Trophoblast cell (in vitro differentiated cells and primary cell): ENCODE measurements around the gene NR1D1.
A peak's percentile ranks its signal among the peaks of the same experiment; 100 is the strongest.

Experiments
- DNase-seq, 2 donors: peaks; one replicate each; pipeline ENCODE4 v3.0.0-alpha.2; 2016
- H2AFZ ChIP-seq: 2 replicates; pipeline ENCODE4 v1.6.1; 2013; ENCODE audit warnings: low read length, moderate library complexity, mild to moderate bottlenecking; ENCODE audit not compliant: insufficient read depth, poor library complexity
- H2AK5ac ChIP-seq: 2 replicates; pipeline ENCODE4 v1.6.1; 2013; ENCODE audit warnings: mild to moderate bottlenecking, low read length
- H2BK120ac ChIP-seq: 2 replicates; pipeline ENCODE4 v1.6.1; 2013; ENCODE audit warnings: low read length, mild to moderate bottlenecking, moderate library complexity; ENCODE audit not compliant: insufficient read depth, poor library complexity
- H2BK12ac ChIP-seq: 2 replicates; pipeline ENCODE4 v1.6.1; 2013; ENCODE audit warnings: mild to moderate bottlenecking, low read length, moderate library complexity
- H2BK5ac ChIP-seq: 2 replicates; pipeline ENCODE4 v1.6.1; 2013; ENCODE audit warnings: low read length, low read depth, moderate library complexity, mild to moderate bottlenecking; ENCODE audit not compliant: poor library complexity
- H3K14ac ChIP-seq: 2 replicates; pipeline ENCODE4 v1.6.1; 2013; ENCODE audit warnings: mild to moderate bottlenecking, low read length
- H3K18ac ChIP-seq: 2 replicates; pipeline ENCODE4 v1.6.1; 2013; ENCODE audit warnings: mild to moderate bottlenecking, low read length
- H3K23ac ChIP-seq: 2 replicates; pipeline ENCODE4 v1.6.1; 2013; ENCODE audit warnings: low read length
- H3K27ac ChIP-seq: 2 replicates; pipeline ENCODE4 v1.5.1; 2013; ENCODE audit warnings: low read depth, mild to moderate bottlenecking, inconsistent platforms, low read length, moderate library complexity
- H3K27me3 ChIP-seq: 2 replicates; pipeline ENCODE4 v1.6.1; 2013; ENCODE audit warnings: inconsistent platforms, mild to moderate bottlenecking, low read length, moderate library complexity; ENCODE audit not compliant: insufficient read depth
- H3K36me3 ChIP-seq, 2 experiments: 1 replicate in 1 of 2; 2 replicates in 1 of 2; pipeline ENCODE4 v1.6.1; 2013; ENCODE audit warnings: low read length in 2 of 2, mild to moderate bottlenecking in 2 of 2, moderate library complexity in 1 of 2; ENCODE audit not compliant: insufficient read depth in 2 of 2, control insufficient read depth in 1 of 2
- H3K4ac ChIP-seq: 2 replicates; pipeline ENCODE4 v1.6.1; 2013; ENCODE audit warnings: low read depth, mild to moderate bottlenecking, low read length, moderate library complexity
- H3K4me1 ChIP-seq, 2 experiments: 1 replicate in 1 of 2; 2 replicates in 1 of 2; pipeline ENCODE4 v1.6.1; 2013; ENCODE audit warnings: low read length in 2 of 2, mild to moderate bottlenecking in 2 of 2, moderate library complexity in 1 of 2; ENCODE audit not compliant: insufficient read depth in 2 of 2, control insufficient read depth in 1 of 2
- H3K4me2 ChIP-seq: 2 replicates; pipeline ENCODE4 v1.6.1; 2013; ENCODE audit warnings: inconsistent platforms, mild to moderate bottlenecking, low read length, moderate library complexity
- H3K4me3 ChIP-seq: 2 replicates; pipeline ENCODE4 v1.5.1; 2013; ENCODE audit warnings: mild to moderate bottlenecking, low read depth, low read length, inconsistent platforms
- H3K79me1 ChIP-seq: one replicate; pipeline ENCODE4 v1.6.1; 2013; ENCODE audit warnings: low read length
- H3K79me2 ChIP-seq: 2 replicates; pipeline ENCODE4 v1.6.1; 2013; ENCODE audit warnings: low read length, mild to moderate bottlenecking; ENCODE audit not compliant: control insufficient read depth, insufficient read depth, poor library complexity
- H3K9ac ChIP-seq: 2 replicates; pipeline ENCODE4 v1.6.1; 2013; ENCODE audit warnings: mild to moderate bottlenecking, low read length
- H3K9me3 ChIP-seq: 2 replicates; pipeline ENCODE4 v1.6.1; 2013; ENCODE audit warnings: low read depth, mild to moderate bottlenecking, control low read depth, inconsistent platforms, low read length; ENCODE audit not compliant: insufficient read depth
- H4K12ac ChIP-seq: 2 replicates; pipeline ENCODE4 v1.6.1; 2013; ENCODE audit warnings: low read depth, mild to moderate bottlenecking, low read length, moderate library complexity
- H4K8ac ChIP-seq: 2 replicates; pipeline ENCODE4 v1.6.1; 2013; ENCODE audit warnings: low read depth, mild to moderate bottlenecking, low read length, moderate library complexity
- H4K91ac ChIP-seq: one replicate; pipeline ENCODE4 v1.6.1; 2013; ENCODE audit warnings: low read depth, mild to moderate bottlenecking, low read length, moderate library complexity
- WGBS: extraction: QIAGEN DNeasy Blood & Tissue Kit; methylation state at CpG from one replicate; pipeline ENCODE4 v1.1.7; 2013; ENCODE audit warnings: missing lambda C conversion rate; ENCODE audit not compliant: insufficient read length, insufficient coverage; ENCODE audit errors: extremely low coverage; 5-methylcytosine and 5-hydroxymethylcytosine counted together

NR1D1 gene

GRCh38 chr17:40062329-40063186 lies 37.8 kb downstream of the NR1D1 start, which contains the start of gene THRA:
THRA (plus strand) TSS chr17:40062965; CDS start chr17:40074489, 11,524 bp downstream.
- Histone ChIP-seq H3K27ac (no peak within 1 kb of the TSS), H2AFZ (peak within 1 kb of the TSS; percentile 92), H3K79me1 (peaks cover 8% of the 10 kb centered on the region), H3K4ac (peak within 1 kb of the TSS; percentile 35), H2BK5ac (peak within 1 kb of the TSS; percentile 29), H3K27me3 (no peaks in the 10 kb centered on the region), H3K18ac (peak within 1 kb of the TSS; percentile 71), H3K14ac (peak within 1 kb of the TSS; percentile 81), H3K4me2 (peak within 1 kb of the TSS; percentile 96), H3K36me3 (no peaks in the 10 kb centered on the region), H2BK120ac (peak within 1 kb of the TSS; percentile 78), H3K4me1 (peaks cover 0 to 14% of the 10 kb centered on the region in 2 experiments), H3K4me3 (peak within 1 kb of the TSS; percentile 82), H2BK12ac (no peak within 1 kb of the TSS), H2AK5ac (no peak within 1 kb of the TSS), H3K9ac (peak within 1 kb of the TSS; percentile 71), H4K8ac (peak within 1 kb of the TSS; percentile 74), H4K12ac (peak within 1 kb of the TSS; percentile 70), H3K79me2 (no peaks in the 10 kb centered on the region), H3K23ac (no peak within 1 kb of the TSS), H4K91ac (peak within 1 kb of the TSS; percentile 79), H3K9me3 (no peaks in the 10 kb centered on the region)
- DNase-seq = peak; percentile 23 to 57
- no CpG with 5 or more reads among the region's 83 CpGs for WGBS

GRCh38 chr17:40061609-40062038 lies 38.8 kb downstream of the NR1D1 start:
- H3K23ac ChIP-seq = no peak overlapping the region
- H2BK5ac ChIP-seq = no peak overlapping the region
- WGBS = no CpG with 5 or more reads among the region's 10 CpGs
- H3K4me3 ChIP-seq = no peak overlapping the region
- no peak overlapping the region for H3K4ac ChIP-seq
- no peaks in the 10 kb centered on the region for H3K9me3 ChIP-seq
- no peaks in the 10 kb centered on the region for H3K79me2 ChIP-seq
- H3K14ac ChIP-seq = no peak overlapping the region
- H3K9ac ChIP-seq = no peak overlapping the region
- no peak overlapping the region for H2BK120ac ChIP-seq
- no peak overlapping the region for H4K8ac ChIP-seq
- H2AK5ac ChIP-seq = no peak overlapping the region
- no peaks in the 10 kb centered on the region for H3K27me3 ChIP-seq
- H2AFZ ChIP-seq = no peak overlapping the region
- H2BK12ac ChIP-seq = no peak overlapping the region
- no peak overlapping the region for H4K12ac ChIP-seq
- no peak overlapping the region for H3K18ac ChIP-seq
- H3K4me2 ChIP-seq = no peak overlapping the region
- no peak overlapping the region for H3K27ac ChIP-seq
- no peaks in the 10 kb centered on the region for H3K36me3 ChIP-seq
- peaks cover 0 to 14% of the 10 kb centered on the region in 2 experiments for H3K4me1 ChIP-seq
- no peak for DNase-seq
- H3K79me1 ChIP-seq = peaks cover 8% of the 10 kb centered on the region
- H4K91ac ChIP-seq = no peak overlapping the region

DNA sequence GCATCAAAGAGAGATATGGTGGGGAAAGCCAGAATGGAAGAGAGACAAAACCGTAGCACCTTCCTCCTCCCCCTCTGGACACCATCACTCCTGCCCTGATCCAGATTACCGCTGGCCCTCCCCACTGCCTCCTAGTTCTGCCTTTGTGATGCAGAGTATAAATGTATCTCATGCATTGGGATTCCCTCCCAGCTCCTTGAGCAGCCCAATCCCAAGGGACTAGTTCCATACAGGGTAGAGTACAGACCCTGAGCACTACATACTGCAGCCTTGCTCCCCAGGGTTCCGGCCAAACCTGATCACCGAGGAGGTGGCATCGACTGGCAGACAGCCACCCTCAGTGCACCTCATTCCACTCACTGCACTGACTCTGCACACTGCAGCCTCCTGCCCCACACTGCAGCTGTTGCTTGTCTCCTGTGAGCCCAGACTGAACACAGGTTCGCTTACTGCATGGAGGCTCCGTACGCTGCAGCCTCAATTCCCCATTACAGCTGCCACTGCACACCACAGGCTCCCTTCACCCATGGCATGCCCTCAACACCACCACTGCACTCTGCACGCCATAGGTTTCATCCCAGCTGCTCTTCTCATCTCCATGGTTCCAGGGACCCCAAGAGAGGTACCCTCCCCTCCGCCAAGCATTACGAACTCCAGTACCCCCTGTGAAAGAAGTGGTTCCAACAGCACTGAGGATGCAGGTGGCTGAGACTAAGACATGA lies 39.3 kb downstream of the NR1D1 start:
- no CpG with 5 or more reads among the region's 11 CpGs for whole genome bisulfite sequencing
- H2AFZ ChIP-seq = no peak overlapping the region
- no peak overlapping the region for H3K27ac ChIP-seq
- peaks cover 8% of the 10 kb centered on the region for H3K79me1 ChIP-seq
- H3K9me3 ChIP-seq = no peaks in the 10 kb centered on the region
- H3K4me1 ChIP-seq = peaks cover 0 to 14% of the 10 kb centered on the region in 2 experiments
- no peak overlapping the region for H3K14ac ChIP-seq
- no peak overlapping the region for H2BK120ac ChIP-seq
- H2BK12ac ChIP-seq = no peak overlapping the region
- DNase-seq = no peak
- H4K91ac ChIP-seq = no peak overlapping the region
- no peaks in the 10 kb centered on the region for H3K36me3 ChIP-seq
- H3K18ac ChIP-seq = no peak overlapping the region
- H3K23ac ChIP-seq = no peak overlapping the region
- H3K79me2 ChIP-seq = no peaks in the 10 kb centered on the region
- H3K4me2 ChIP-seq = no peak overlapping the region
- H3K9ac ChIP-seq = no peak overlapping the region
- H3K27me3 ChIP-seq = no peaks in the 10 kb centered on the region
- no peak overlapping the region for H3K4ac ChIP-seq
- H3K4me3 ChIP-seq = no peak overlapping the region
- H2BK5ac ChIP-seq = no peak overlapping the region
- no peak overlapping the region for H4K12ac ChIP-seq
- H4K8ac ChIP-seq = no peak overlapping the region
- H2AK5ac ChIP-seq = no peak overlapping the region

DNA sequence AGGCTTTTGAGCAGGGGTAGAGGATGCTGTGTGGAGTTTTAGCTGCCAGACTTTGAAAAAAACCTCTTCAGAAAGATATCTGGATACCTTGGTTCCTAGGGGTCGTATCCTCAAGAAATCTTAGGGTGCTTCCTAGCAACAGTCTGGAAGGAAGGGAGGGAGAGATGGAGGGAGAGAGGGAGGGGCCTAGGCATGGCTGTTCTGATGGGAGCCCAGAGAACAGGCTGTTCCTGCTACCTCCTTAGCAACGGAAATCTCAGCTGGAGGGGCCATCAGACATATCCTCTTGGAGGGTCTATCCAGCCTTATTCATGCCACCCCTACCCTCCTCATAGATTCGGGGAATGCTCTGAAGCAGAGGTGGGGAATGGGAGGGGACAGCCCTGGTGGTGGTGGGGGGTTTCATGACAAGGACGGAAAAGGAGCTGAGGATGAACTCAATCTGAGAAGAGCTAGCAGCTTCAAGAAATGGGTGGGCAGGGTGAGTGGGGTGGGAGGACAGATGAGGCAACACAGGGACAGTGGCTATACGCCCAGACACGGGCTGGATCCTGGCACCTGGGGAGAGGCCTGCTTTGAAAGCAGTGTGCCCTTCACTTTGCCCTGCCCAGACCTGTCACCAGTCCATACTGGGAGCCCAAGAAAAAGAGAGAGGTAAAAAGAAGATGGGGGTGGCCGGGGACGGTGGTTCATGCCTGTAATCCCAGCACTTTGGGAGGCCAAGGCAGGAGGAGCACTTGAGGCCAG lies 40.5 kb downstream of the NR1D1 start:
- H2AK5ac ChIP-seq = no peak overlapping the region
- no peak overlapping the region for H3K4me2 ChIP-seq
- peaks cover 0 to 8% of the 10 kb centered on the region in 2 experiments for H3K4me1 ChIP-seq
- no peak overlapping the region for H2AFZ ChIP-seq
- WGBS = no CpG with 5 or more reads among the region's 8 CpGs
- H4K12ac ChIP-seq = no peak overlapping the region
- no peak overlapping the region for H3K4ac ChIP-seq
- H3K9ac ChIP-seq = no peak overlapping the region
- no peak overlapping the region for H3K4me3 ChIP-seq
- no peak overlapping the region for H3K27ac ChIP-seq
- H2BK120ac ChIP-seq = no peak overlapping the region
- no peaks in the 10 kb centered on the region for H3K36me3 ChIP-seq
- peaks cover 8% of the 10 kb centered on the region for H3K79me1 ChIP-seq
- no peak for DNase-seq
- no peak overlapping the region for H2BK5ac ChIP-seq
- no peak overlapping the region for H3K23ac ChIP-seq
- no peaks in the 10 kb centered on the region for H3K9me3 ChIP-seq
- no peaks in the 10 kb centered on the region for H3K79me2 ChIP-seq
- no peak overlapping the region for H4K91ac ChIP-seq
- no peak overlapping the region for H3K18ac ChIP-seq
- no peak overlapping the region for H4K8ac ChIP-seq
- no peaks in the 10 kb centered on the region for H3K27me3 ChIP-seq
- H3K14ac ChIP-seq = no peak overlapping the region
- H2BK12ac ChIP-seq = no peak overlapping the region
